ENCODE results near the gene LMO1.

DNA sequence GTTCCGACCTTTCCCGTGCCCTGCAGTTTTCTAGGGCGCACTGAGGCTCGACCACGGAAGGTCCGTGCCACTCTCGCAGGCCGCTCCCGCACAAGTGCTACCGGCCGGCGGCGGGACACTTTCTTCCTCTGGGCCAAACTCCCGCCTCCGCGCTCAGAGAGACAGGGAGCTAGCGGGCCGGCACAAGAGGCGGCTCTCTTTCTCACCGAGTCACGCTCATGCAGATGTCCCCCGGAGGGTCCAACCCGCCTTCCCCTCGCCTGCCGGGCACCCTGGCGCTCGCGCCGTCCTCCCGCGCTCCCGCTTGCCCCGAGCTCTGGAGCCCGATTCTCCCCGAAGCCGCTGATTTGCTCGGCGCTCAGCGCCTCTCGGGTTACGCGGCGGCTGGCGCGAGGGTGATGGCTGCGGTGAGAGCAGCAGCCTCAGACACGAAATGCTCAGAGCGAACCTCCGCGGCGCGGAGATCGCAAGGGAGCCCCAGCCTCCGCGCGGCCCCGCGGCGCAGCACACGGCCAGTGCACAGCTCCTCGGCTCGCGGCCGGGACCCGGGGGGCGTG, 1.0 kb downstream of the LMO1 start:
- TF ChIP-seq, protein P1, sequence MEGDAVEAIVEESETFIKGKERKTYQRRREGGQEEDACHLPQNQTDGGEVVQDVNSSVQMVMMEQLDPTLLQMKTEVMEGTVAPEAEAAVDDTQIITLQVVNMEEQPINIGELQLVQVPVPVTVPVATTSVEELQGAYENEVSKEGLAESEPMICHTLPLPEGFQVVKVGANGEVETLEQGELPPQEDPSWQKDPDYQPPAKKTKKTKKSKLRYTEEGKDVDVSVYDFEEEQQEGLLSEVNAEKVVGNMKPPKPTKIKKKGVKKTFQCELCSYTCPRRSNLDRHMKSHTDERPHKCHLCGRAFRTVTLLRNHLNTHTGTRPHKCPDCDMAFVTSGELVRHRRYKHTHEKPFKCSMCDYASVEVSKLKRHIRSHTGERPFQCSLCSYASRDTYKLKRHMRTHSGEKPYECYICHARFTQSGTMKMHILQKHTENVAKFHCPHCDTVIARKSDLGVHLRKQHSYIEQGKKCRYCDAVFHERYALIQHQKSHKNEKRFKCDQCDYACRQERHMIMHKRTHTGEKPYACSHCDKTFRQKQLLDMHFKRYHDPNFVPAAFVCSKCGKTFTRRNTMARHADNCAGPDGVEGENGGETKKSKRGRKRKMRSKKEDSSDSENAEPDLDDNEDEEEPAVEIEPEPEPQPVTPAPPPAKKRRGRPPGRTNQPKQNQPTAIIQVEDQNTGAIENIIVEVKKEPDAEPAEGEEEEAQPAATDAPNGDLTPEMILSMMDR (conservative IDR thresholded peaks at IDR 0.05) = no peak
- TF ChIP-seq EZH2 (IDR thresholded peaks at IDR 0.05; ENCODE audit: low read depth) = no peak

Measured in PC-9 (cell line).